MM.1S (cell line): ENCODE data around the gene SLC24A4.

Experiments
- DNase-seq: peaks from one replicate; pipeline ENCODE4 v3.0.0-alpha.2; 2015
- H2AFZ ChIP-seq: fragments of 300-600 bp; sonication (generic); 2 replicates; pipeline ENCODE4 v1.6.0; 2016; ENCODE audit warnings: antibody characterized with exemption, low read length
- H3F3A ChIP-seq: fragments of 300-600 bp; sonication (generic); 2 replicates; pipeline ENCODE4 v1.6.1; 2016; ENCODE audit warnings: mild to moderate bottlenecking, antibody characterized with exemption, low read length, moderate library complexity, mixed read lengths; ENCODE audit not compliant: insufficient read depth
- H3K27ac ChIP-seq: fragments of 300-600 bp; sonication (generic); 2 replicates; pipeline ENCODE4 v1.5.1; 2016; ENCODE audit warnings: mild to moderate bottlenecking, low read length
- H3K27me3 ChIP-seq: fragments of 300-600 bp; sonication (generic); replicated peaks from 2 replicates; pipeline ENCODE4 v1.6.0; 2016; ENCODE audit warnings: low read length; ENCODE audit not compliant: insufficient read depth
- H3K36me3 ChIP-seq: fragments of 300-600 bp; sonication (generic); replicated peaks from 2 replicates; pipeline ENCODE4 v1.6.1; 2016; ENCODE audit warnings: mild to moderate bottlenecking, low read length, mixed read lengths; ENCODE audit not compliant: insufficient read depth
- H3K4me1 ChIP-seq: fragments of 300-600 bp; sonication (generic); 2 replicates; pipeline ENCODE4 v1.6.1; 2016; ENCODE audit warnings: low read length, mixed read lengths
- H3K4me2 ChIP-seq: fragments of 300-600 bp; sonication (generic); 2 replicates; pipeline ENCODE4 v1.6.0; 2016; ENCODE audit warnings: low read depth, low read length
- H3K4me3 ChIP-seq: fragments of 300-600 bp; sonication (generic); 2 replicates; pipeline ENCODE4 v1.5.1; 2016; ENCODE audit warnings: low read length, mixed read lengths
- H3K79me2 ChIP-seq: fragments of 300-600 bp; sonication (generic); 2 replicates; pipeline ENCODE4 v1.6.1; 2016; ENCODE audit warnings: mixed run types, low read length, mixed read lengths
- H3K9ac ChIP-seq: fragments of 300-600 bp; sonication (generic); 2 replicates; pipeline ENCODE4 v1.6.1; 2016; ENCODE audit warnings: low read length, mixed read lengths
- H3K9me2 ChIP-seq: fragments of 300-600 bp; sonication (generic); replicated peaks from 2 replicates; pipeline ENCODE4 v1.6.1; 2016; ENCODE audit warnings: mild to moderate bottlenecking, low read length, mixed read lengths; ENCODE audit not compliant: insufficient read depth
- H3K9me3 ChIP-seq: fragments of 300-600 bp; sonication (generic); replicated peaks from 2 replicates; pipeline ENCODE4 v1.6.1; 2016; ENCODE audit warnings: mild to moderate bottlenecking, low read length, mixed read lengths; ENCODE audit not compliant: insufficient read depth
- H4K20me1 ChIP-seq: fragments of 300-600 bp; sonication (generic); 2 replicates; pipeline ENCODE4 v1.6.1; 2016; ENCODE audit warnings: mild to moderate bottlenecking, low read length, moderate library complexity, mixed read lengths; ENCODE audit not compliant: insufficient read depth
- CTCF ChIP-seq: fragments of 300-600 bp; sonication (generic); IDR thresholded peaks from 2 replicates; pipeline ENCODE4 v1.5.1; 2016; ENCODE audit warnings: antibody characterized with exemption, low read length, mixed read lengths
- EZH2 ChIP-seq: fragments of 300-600 bp; sonication (generic); optimal IDR thresholded peaks from 2 replicates; pipeline ENCODE3; 2017; ENCODE audit warnings: low read depth, mild to moderate bottlenecking, antibody characterized with exemption, low read length, mixed read lengths
- EZH2phosphoT487 ChIP-seq: fragments of 300-600 bp; sonication (generic); IDR thresholded peaks from 2 replicates; pipeline ENCODE4 v1.6.1; 2018; ENCODE audit warnings: antibody characterized with exemption, low read length

SLC24A4 gene

GRCh38 chr14:92439537-92440344 lies 116.8 kb downstream of the SLC24A4 start:
- H3K4me1 ChIP-seq = peaks cover 27% of the 10 kb centered on the region
- peak; percentile 44 for DNase-seq
- no peak overlapping the region for H2AFZ ChIP-seq
- no peaks in the 10 kb centered on the region for H3K9me2 ChIP-seq
- H3K79me2 ChIP-seq = no peaks in the 10 kb centered on the region
- H3K27me3 ChIP-seq = no peaks in the 10 kb centered on the region
- no peak overlapping the region for H3K4me2 ChIP-seq
- H3F3A ChIP-seq = no peaks in the 10 kb centered on the region
- no peak overlapping the region for H3K4me3 ChIP-seq
- no peaks in the 10 kb centered on the region for H3K9me3 ChIP-seq
- H3K9ac ChIP-seq = no peak overlapping the region
- peak overlapping the region; percentile 18; the same call in 1 of the 2 replicates for H3K27ac ChIP-seq
- H3K36me3 ChIP-seq = no peaks in the 10 kb centered on the region
- TF ChIP-seq CTCF (no peak), EZH2 (no peak), EZH2phosphoT487 (no peak)
- H4K20me1 ChIP-seq = no peaks in the 10 kb centered on the region

- no peaks in the 10 kb centered on the region for H3K9me2 ChIP-seq
- no peaks in the 10 kb centered on the region for H3K27me3 ChIP-seq
- peaks cover 27% of the 10 kb centered on the region for H3K4me1 ChIP-seq
- DNase-seq = no peak
- H3K9ac ChIP-seq = no peak overlapping the region
- H4K20me1 ChIP-seq = no peaks in the 10 kb centered on the region
- no peak overlapping the region for H3K4me3 ChIP-seq
- H3K9me3 ChIP-seq = no peaks in the 10 kb centered on the region
- H3K36me3 ChIP-seq = no peaks in the 10 kb centered on the region
- H3K4me2 ChIP-seq = no peak overlapping the region
- no peaks in the 10 kb centered on the region for H3F3A ChIP-seq
- no peak overlapping the region for H3K27ac ChIP-seq
- H3K79me2 ChIP-seq = no peaks in the 10 kb centered on the region
- TF ChIP-seq EZH2phosphoT487 (no peak), EZH2 (no peak), CTCF (no peak)
- H2AFZ ChIP-seq = no peak overlapping the region
These were observed 117.5 kb downstream of the SLC24A4 start for GRCh38 chr14:92440345-92441003.

- Histone ChIP-seq H3K27me3 (no peaks in the 10 kb centered on the region), H3F3A (no peaks in the 10 kb centered on the region), H3K9ac (no peak overlapping the region), H3K79me2 (no peaks in the 10 kb centered on the region), H3K36me3 (no peaks in the 10 kb centered on the region), H2AFZ (no peak overlapping the region), H3K9me3 (no peaks in the 10 kb centered on the region), H3K4me2 (no peak overlapping the region), H3K4me3 (no peak overlapping the region), H4K20me1 (no peaks in the 10 kb centered on the region), H3K27ac (no peak overlapping the region), H3K9me2 (no peaks in the 10 kb centered on the region), H3K4me1 (peaks cover 22% of the 10 kb centered on the region)
- no peak for TF ChIP-seq CTCF
- no peak for TF ChIP-seq EZH2phosphoT487
- no peak for TF ChIP-seq EZH2
- no peak for DNase-seq
These were observed 119.0 kb downstream of the SLC24A4 start for GRCh38 chr14:92441751-92442504.
